ENCODE measurements around the gene KRTAP4-7.
"Not testable (repeated sequence)": the region's sequence is repeated elsewhere in the genome, so short reads cannot be mapped to it uniquely, and the experiment has no call there.

Gene KRTAP4-7

DNA sequence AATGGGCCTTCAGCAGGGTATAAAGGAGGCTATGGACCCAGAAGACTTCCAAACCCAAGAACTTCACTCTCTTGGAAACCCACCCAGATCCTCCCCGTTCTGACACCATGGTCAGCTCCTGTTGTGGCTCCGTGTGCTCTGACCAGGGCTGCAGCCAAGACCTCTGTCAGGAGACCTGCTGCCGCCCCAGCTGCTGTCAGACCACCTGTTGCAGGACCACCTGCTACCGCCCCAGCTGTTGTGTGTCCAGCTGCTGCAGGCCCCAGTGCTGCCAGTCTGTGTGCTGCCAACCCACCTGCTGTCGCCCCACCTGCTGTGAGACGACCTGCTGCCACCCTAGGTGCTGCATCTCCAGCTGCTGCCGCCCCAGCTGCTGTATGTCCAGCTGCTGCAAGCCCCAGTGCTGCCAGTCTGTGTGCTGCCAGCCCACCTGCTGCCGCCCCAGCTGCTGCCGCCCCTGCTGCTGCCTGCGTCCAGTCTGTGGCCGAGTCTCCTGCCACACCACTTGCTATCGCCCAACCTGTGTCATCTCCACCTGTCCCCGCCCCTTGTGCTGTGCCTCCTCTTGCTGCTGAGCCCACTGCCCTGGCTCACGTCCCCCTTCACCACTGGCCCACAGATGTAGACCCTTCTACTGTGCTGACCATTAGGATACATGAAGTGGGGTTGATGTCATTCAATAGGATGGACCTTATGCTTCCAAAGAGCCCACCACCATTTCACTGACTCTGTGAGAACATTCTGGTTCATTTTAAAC, at the start of gene KRTAP4-7:
Gene KRTAP4-7 (plus strand): TSS at position 51 of the 757 bp plus-strand sequence. CDS start 57 bp downstream, at position 108.
- H3K27me3 ChIP-seq (ENCODE audit: low read depth); H3K4me3 ChIP-seq; DNase-seq (ENCODE audit: low spot score in 2 of 2); H3K4me1 ChIP-seq; H3K9me3 ChIP-seq; in situ Hi-C loops (cut with MboI; ENCODE audit: low sequenced_read_pairs); H3K36me3 ChIP-seq (replicated peaks): not testable (repeated sequence)

DNA sequence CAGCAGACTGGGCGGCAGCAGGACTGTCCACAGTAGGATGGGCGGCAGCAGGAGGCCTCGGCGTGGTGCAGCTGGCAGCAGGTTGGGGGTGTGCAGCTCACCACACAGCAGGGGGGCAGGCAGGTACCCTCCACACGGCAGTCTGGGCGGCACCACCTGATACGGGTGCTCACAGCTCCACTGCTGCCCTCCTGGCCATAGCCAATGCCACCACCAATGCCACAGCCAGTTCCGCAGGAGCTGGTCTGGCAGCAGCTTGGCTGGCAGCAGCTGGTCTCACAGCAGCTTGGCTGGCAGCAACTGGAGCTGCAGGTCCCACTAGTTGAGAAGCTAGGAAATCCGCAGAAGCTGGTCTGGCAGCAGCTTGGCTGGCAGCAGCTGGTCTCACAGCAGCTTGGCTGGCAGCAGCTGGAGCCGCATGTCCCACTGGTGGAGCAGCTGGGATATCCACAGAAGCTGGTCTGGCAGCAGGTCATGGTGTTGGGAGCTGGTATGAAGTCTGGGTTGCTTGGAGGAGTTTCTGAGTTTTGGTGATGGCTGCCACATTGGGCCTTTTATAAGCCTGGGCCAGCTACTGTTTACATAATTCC, 49.5 kb upstream of the KRTAP4-7 start, which contains the start of gene KRTAP1-3:
Gene KRTAP1-3 (minus strand): TSS at position 529 of the 590 bp plus-strand sequence. CDS start 53 bp downstream, at position 476.
- in situ Hi-C loops (cut with MboI; ENCODE audit: low sequenced_read_pairs); H3K4me3 ChIP-seq; DNase-seq (ENCODE audit: low spot score in 2 of 2); H3K9me3 ChIP-seq; H3K36me3 ChIP-seq (replicated peaks): not testable (repeated sequence)
- Histone ChIP-seq H3K4me1 (peaks cover 10% of the 10 kb centered on the region), H3K27me3 (ENCODE audit: low read depth) (peaks cover 22% of the 10 kb centered on the region)

DNA sequence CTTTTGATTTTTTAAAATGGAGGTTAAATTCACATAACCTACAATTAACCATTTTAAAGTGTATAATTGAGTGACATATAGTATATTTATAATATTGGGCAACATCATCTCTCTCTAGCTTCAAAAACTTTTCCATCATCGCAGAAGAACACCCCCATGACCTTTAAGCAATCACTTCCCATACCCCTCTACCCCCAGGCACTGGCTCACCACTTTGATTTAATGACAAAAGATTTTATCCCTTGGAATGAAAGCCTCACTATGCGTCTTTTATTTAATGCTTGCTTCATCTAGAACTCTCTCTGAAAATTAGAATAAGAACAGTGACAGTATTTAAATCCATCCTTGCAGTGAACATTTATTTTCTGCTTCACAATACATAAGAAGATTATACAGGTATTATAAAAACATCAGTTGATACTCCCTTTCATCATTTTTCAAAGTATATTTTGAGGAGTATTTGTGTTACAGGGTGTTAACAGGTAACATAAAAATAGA, 46.0 kb upstream of the KRTAP4-7 start:
- peaks cover 10% of the 10 kb centered on the region for H3K4me1 ChIP-seq
- in situ Hi-C loops (cut with MboI; ENCODE audit: low sequenced_read_pairs), result no loop called here
- DNase-seq (ENCODE audit: low spot score in 2 of 2), result peak; percentile 77 to 96
- no peaks in the 10 kb centered on the region for H3K9me3 ChIP-seq
- no peaks in the 10 kb centered on the region for H3K36me3 ChIP-seq (replicated peaks)
- no peak overlapping the region for H3K4me3 ChIP-seq
- H3K27me3 ChIP-seq (ENCODE audit: low read depth), result peaks cover 13% of the 10 kb centered on the region; the same call in 1 of the 2 replicates

DNA sequence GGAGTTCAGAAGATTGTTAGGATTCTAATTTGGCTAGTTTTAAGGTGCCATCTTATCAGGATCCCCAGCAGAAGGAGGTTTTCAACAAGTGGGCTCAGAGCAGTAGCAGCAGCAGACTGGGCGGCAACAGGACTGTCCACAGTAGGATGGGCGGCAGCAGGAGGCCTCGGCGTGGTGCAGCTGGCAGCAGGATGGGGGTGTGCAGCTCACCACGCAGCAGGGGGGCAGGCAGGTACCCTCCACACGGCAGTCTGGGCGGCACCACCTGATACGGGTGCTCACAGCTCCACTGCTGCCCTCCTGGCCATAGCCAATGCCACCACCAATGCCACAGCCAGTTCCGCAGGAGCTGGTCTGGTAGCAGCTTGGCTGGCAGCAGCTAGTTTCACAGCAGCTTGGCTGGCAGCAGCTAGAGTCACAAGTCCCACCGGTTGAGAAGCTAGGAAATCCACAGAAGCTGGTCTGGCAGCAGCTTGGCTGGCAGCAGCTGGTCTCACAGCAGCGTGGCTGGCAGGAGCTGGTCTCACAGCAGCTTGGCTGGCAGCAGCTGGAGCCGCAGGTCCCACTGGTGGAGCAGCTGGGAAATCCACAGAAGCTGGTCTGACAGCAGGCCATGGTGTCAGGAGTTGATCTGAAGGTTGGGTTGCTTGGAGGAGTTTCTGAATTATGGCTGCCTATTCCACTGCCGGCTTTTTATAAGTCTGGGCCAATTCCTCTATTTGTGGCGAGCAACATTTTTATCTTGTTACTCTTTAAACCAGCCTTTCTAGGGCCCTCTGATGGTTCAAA, 43.0 kb upstream of the KRTAP4-7 start, which contains the start of gene KRTAP1-1:
Gene KRTAP1-1 (minus strand): TSS at position 668 of the 789 bp plus-strand sequence. CDS start 53 bp downstream, at position 615.
- H3K36me3 ChIP-seq (replicated peaks); DNase-seq (ENCODE audit: low spot score in 2 of 2): not testable (repeated sequence)
- H3K4me1 ChIP-seq, result peaks cover 10% of the 10 kb centered on the region

DNA sequence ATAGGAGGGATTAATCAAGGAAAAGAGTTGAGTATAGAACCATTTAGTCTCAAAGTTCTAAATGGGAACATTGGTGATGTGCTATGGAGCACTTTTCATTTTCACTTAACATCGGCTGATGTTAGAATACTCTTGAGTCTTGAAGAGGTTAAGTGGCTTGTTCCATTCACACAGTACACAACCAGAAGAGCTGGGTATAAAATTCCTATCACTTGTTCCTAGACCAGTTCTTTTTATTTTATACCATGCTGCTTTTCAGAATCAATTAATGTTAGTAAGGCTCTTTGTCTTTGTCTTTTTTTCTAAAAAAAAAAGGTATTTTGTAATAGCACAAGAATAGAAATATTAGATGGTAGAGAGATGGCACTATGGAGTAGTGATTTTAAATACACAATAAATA, 41.0 kb upstream of the KRTAP4-7 start:
- Histone ChIP-seq H3K36me3 (replicated peaks) (no peaks in the 10 kb centered on the region), H3K4me3 (no peak overlapping the region), H3K9me3 (no peaks in the 10 kb centered on the region; the same call in 1 of the 2 replicates), H3K4me1 (peaks cover 4% of the 10 kb centered on the region), H3K27me3 (ENCODE audit: low read depth) (peaks cover 5% of the 10 kb centered on the region; the same call in 1 of the 2 replicates)
- no peak for DNase-seq (ENCODE audit: low spot score in 2 of 2)
- in situ Hi-C loops (cut with MboI; ENCODE audit: low sequenced_read_pairs), result no loop called here

More for the DNA sequence above, 43.0 kb upstream of the KRTAP4-7 start, which contains the start of gene KRTAP1-1:
- H3K27me3 ChIP-seq (ENCODE audit: low read depth), result peaks cover 13% of the 10 kb centered on the region; the same call in 1 of the 2 replicates
- H3K9me3 ChIP-seq; in situ Hi-C loops (cut with MboI; ENCODE audit: low sequenced_read_pairs); H3K4me3 ChIP-seq: not testable (repeated sequence)

DNA sequence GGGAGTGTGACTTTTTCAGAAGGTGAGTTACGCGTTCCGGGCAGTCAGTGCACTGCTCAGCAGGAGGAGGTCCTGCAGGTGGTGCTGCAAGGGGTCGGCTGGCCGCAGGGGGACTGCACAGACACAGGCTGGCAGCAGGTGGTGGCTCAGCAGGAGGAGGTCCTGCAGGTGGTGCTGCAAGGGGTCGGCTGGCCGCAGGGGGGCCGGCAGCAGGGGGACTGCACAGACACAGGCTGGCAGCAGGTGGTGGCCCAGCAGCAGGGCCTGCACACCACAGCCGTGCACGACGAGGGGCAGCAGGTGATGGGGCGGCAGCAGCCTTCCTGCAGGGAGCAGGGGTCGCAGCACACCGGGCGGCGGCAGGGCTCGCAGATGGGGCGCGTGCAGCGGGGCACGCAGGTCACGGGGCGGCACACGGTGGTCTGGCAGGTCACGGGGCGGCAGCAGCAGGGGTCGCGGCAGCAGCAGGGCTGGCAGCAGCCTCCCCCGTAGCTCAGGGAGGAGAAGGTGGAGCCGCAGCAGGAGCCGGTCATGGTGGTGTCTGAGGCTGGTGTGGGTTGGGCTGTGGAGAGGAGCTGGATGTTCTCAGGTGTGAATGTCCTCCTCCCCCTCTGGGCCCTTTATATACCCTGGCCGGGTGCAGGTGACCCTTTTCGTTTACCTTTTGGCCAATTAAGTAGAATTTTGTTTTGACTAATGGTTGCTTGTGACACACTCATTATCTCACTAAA, 37.0 kb upstream of the KRTAP4-7 start, which contains the start of gene KRTAP2-1:
Gene KRTAP2-1 (minus strand): TSS at position 582 of the 731 bp plus-strand sequence. CDS start 49 bp downstream, at position 533.
- DNase-seq (ENCODE audit: low spot score in 2 of 2); H3K36me3 ChIP-seq (replicated peaks); in situ Hi-C loops (cut with MboI; ENCODE audit: low sequenced_read_pairs); H3K27me3 ChIP-seq (ENCODE audit: low read depth); H3K4me3 ChIP-seq; H3K9me3 ChIP-seq: not testable (repeated sequence)
- peaks cover 11% of the 10 kb centered on the region; the same call in 1 of the 2 replicates for H3K4me1 ChIP-seq

DNA sequence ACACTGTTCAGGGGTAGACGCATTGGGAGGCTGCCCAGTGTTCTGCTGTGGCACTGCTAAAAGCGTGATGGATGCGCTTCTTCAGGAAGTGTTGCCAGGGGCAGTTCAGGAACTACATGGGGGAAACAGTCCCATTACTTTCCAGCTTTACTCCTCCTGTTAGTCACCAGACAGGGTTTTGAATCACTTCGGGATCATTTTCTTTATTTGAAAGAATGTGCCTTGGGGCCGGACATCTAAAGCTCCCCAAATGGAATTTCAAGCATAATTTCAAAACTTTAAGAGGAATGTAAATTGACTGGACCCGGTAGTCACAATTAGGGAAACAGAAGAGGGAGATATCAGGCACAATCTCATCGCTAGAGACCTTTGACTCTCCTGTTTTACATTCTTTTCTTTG, 35.5 kb upstream of the KRTAP4-7 start:
- Histone ChIP-seq H3K4me3 (no peak overlapping the region), H3K9me3 (no peaks in the 10 kb centered on the region; the same call in 1 of the 2 replicates), H3K4me1 (peaks cover 11% of the 10 kb centered on the region; the same call in 1 of the 2 replicates), H3K27me3 (ENCODE audit: low read depth) (no peaks in the 10 kb centered on the region), H3K36me3 (replicated peaks) (no peaks in the 10 kb centered on the region)
- DNase-seq (ENCODE audit: low spot score in 2 of 2), result peak; percentile 11 to 37
- in situ Hi-C loops (cut with MboI; ENCODE audit: low sequenced_read_pairs), result no loop called here

DNA sequence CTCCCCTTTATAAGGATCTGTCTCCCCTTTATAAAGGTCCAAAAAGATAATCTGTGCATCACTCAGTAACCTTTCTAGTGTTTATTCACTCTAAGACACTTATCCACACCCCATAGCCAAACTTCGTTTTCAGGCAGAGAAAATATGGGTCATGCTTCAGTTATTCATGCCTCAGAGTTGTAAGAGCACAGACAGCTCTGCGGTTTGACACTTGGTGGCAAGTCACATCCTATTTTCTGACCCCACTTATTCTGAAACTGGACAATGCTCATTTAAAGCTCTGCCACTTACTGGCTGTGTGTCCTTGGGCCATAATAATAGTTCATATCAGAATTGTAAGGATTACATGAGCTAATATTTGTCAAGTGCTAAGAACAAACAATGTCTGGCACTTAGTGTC, 34.8 kb upstream of the KRTAP4-7 start:
- Histone ChIP-seq H3K4me1 (peaks cover 11% of the 10 kb centered on the region; the same call in 1 of the 2 replicates), H3K36me3 (replicated peaks) (no peaks in the 10 kb centered on the region), H3K9me3 (no peaks in the 10 kb centered on the region; the same call in 1 of the 2 replicates), H3K4me3 (no peak overlapping the region), H3K27me3 (ENCODE audit: low read depth) (no peaks in the 10 kb centered on the region)
- no peak for DNase-seq (ENCODE audit: low spot score in 2 of 2)
- in situ Hi-C loops (cut with MboI; ENCODE audit: low sequenced_read_pairs), result no loop called here

DNA sequence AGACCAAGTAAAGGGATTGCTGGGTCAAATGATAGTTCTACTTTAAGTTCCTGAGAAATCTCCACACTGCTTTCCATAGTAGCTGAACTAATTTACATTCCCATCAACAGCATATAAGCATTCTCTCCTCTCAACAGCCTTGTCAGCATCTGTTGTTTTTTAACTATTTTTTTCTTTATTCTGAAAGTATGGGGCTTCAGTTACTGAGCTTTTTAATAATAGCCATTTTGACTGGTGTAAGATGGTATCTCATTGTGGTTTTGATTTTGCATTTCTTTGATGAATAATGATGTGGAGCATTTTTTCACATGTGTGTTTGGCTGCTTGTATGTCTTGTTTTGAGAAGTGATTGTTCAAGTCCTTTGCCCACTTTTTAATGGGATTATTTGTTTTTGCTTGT, 31.4 kb upstream of the KRTAP4-7 start:
- Histone ChIP-seq H3K27me3 (ENCODE audit: low read depth) (0 out of 2 replicates have a peak, but pooled peaks cover 2% of the 10 kb centered on the region), H3K4me3 (no peak overlapping the region), H3K9me3 (no peaks in the 10 kb centered on the region), H3K36me3 (replicated peaks) (no peaks in the 10 kb centered on the region), H3K4me1 (peaks cover 11% of the 10 kb centered on the region; the same call in 1 of the 2 replicates)
- DNase-seq (ENCODE audit: low spot score in 2 of 2), result no peak
- in situ Hi-C loops (cut with MboI; ENCODE audit: low sequenced_read_pairs), result no loop called here

DNA sequence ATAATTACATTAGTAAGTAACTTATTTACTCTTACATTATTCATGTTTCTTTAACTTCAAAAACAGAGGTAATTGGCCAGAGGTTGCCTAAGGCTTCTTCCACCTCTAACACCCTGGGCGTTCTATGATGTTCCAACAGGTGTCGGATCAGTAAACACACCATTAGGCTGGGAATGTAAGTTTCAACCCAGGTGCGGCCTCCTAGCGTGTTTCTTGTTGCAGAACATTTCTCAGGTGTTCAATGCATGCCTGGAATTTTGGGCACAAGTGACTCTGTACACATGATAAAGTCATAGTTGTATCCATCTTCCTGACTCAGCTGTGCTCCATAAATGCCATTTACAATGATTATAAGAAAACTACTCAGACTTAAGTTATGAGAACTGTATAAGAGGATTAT, 29.9 kb upstream of the KRTAP4-7 start:
- H3K4me3 ChIP-seq, result no peak overlapping the region
- DNase-seq (ENCODE audit: low spot score in 2 of 2), result no peak
- no peaks in the 10 kb centered on the region for H3K36me3 ChIP-seq (replicated peaks)
- H3K9me3 ChIP-seq, result no peaks in the 10 kb centered on the region
- H3K4me1 ChIP-seq, result peaks cover 3% of the 10 kb centered on the region; the same call in 1 of the 2 replicates
- in situ Hi-C loops (cut with MboI; ENCODE audit: low sequenced_read_pairs), result no loop called here
- 0 out of 2 replicates have a peak, but pooled peaks cover 3% of the 10 kb centered on the region for H3K27me3 ChIP-seq (ENCODE audit: low read depth)

DNA sequence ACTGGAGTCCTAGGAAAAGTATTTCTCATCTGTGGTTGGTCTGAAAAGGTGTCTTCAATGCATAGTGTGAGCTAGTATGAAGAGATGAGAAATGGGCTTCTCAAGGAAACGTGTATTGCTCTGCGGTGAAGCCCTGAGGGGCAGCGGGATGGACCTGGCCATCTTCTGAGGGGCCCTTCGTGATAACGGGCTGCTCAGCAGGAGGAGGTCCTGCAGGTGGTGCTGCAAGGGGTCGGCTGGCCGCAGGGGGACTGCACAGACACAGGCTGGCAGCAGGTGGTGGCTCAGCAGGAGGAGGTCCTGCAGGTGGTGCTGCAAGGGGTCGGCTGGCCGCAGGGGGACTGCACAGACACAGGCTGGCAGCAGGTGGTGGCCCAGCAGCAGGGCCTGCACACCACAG, 29.4 kb upstream of the KRTAP4-7 start:
- H3K9me3 ChIP-seq; H3K4me3 ChIP-seq; H3K36me3 ChIP-seq (replicated peaks); H3K4me1 ChIP-seq; in situ Hi-C loops (cut with MboI; ENCODE audit: low sequenced_read_pairs); DNase-seq (ENCODE audit: low spot score in 2 of 2); H3K27me3 ChIP-seq (ENCODE audit: low read depth): not testable (repeated sequence)

DNA sequence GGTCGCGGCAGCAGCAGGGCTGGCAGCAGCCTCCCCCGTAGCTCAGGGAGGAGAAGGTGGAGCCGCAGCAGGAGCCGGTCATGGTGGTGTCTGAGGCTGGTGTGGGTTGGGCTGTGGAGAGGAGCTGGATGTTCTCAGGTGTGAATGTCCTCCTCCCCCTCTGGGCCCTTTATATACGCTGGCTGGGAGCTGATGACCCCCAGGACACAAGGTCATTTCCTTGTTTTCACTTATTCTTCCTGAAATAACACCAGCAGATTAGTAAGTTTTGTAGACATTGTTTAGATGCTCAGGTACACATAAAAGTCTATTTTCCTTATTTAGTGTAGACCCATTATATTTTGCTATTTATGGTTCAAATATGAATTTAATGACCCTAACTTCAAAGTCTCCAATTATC, 28.8 kb upstream of the KRTAP4-7 start, which contains the start of gene KRTAP2-2:
Gene KRTAP2-2 (minus strand): TSS at position 101 of the 400 bp plus-strand sequence. CDS start 19 bp downstream, at position 82.
- not testable (repeated sequence) for H3K9me3 ChIP-seq; H3K36me3 ChIP-seq (replicated peaks)

More for the DNA sequence above, 28.8 kb upstream of the KRTAP4-7 start, which contains the start of gene KRTAP2-2:
- in situ Hi-C loops (cut with MboI; ENCODE audit: low sequenced_read_pairs); H3K4me3 ChIP-seq; H3K27me3 ChIP-seq (ENCODE audit: low read depth); H3K4me1 ChIP-seq; DNase-seq (ENCODE audit: low spot score in 2 of 2): not testable (repeated sequence)

Measured in HAP-1 (cell line).